ENCODE measurements around the gene POLR2I.
"Not testable (repeated sequence)": the region's sequence is repeated elsewhere in the genome, so short reads cannot be mapped to it uniquely, and the experiment has no call there.

Gene POLR2I

DNA sequence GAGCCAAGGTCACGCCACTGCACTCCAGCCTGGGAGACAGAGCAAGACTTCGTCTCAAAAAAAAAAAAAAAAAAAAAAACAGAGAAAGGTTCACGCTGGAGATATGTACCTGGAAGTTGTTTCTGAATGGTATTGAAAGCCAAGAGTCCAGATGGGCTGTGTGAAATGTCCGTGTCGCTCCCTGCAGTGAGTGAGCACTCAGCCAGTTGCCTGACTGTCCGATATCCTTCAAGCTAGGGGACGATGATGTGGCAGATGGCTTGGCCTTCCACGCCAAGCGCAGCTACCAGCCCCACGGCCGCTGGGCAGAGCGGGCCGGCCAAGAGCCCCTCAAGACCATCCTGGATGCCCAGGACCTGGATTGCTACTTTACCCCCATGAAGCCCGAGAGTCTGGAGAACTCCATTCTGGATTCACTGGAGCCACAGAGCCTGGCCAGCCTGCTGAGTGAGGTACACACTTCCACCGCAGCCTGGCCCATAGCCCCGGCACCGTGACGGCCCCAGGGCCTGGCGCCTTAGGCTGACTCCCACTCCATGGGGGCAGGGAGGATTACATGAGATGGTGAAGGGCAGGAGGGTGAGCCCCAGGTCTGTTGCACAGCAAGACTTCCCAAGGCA, 15.4 kb downstream of the POLR2I start:
- DNase-seq: no peak

DNA sequence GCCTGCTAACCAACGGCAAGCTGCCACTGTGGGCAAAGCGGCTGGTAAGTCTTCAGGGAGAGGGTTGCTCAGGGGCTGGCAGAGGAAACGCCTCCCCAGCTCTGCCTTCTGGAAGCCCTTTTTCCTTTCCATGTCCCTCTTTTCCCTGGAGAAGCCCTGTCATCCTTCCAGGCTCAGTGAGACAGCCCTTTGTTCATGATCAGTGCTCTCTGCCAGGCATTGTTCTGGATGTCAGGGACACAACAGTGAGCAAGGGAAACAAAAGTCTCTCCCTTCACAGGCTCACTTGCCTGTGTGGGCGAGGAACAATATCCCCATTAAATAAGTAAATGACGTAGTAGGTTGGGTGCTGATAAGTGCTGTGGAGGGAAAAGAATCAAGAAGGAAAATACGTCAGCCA, 17.6 kb downstream of the POLR2I start:
- DNase-seq: no peak

DNA sequence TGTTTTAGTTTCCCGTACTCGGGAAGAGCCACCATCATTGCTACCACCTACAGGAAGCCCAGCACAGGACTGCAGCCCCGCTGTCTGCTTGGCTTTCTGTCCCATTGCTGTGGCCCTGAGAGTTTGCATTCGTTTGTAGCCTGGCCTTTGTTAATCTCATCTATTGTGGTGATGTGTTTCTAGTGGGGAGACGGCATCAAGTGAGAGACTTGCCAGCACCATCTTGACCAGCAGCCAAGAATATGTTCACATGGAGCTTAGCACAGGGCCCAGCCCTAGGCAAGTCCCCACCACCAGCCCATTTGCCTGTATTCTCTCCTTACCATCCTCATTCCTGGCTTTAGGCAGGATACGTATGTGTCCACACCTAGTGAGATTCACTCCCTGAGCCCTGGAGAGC, 21.0 kb downstream of the POLR2I start:
- DNase-seq: no peak

DNA sequence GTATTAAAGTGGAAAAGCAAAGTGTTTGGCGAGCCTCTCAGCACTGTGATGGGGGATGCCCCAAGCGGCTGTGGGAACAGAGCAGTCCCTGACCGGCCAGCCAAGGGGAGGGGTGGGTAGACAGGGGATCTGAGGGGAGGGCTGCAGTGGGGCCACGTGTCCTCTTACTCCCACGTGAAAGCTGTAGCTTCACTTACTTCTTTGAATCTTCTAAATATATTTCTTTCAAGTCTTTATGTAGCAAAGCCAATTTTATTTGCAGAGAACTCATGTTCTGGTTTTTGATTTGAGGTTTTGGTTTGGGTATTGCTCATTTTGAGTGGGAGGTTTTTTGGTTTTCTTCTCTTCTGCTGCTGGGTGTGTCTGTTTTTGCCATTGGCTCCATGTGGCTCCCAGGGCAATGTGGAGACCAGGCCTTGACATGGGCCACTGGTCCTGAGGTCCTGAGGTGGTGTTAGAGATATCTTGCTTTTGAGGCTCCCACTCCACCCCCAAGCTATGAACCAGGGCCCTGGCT, 21.5 kb downstream of the POLR2I start:
- DNase-seq: no peak

DNA sequence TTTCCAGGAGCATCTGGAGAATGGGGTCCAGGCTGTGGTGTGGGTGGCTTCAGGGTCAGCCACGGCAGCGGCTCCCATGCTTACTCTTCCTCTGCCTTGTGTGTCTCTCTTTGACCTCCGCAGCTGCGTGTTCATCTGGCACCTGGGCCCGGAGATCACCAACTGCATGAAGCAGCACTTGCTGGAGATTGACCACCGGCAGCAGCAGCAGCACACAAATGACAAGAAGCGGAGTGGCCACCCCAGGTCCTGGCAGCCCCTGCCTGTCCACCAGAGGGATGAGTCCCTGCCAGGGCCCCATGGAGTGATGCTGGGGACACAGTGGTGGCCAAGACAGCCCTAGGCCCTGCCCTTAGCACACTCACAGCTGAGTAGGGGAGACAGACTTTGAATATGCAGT, 22.1 kb downstream of the POLR2I start:
- DNase-seq: no peak

DNA sequence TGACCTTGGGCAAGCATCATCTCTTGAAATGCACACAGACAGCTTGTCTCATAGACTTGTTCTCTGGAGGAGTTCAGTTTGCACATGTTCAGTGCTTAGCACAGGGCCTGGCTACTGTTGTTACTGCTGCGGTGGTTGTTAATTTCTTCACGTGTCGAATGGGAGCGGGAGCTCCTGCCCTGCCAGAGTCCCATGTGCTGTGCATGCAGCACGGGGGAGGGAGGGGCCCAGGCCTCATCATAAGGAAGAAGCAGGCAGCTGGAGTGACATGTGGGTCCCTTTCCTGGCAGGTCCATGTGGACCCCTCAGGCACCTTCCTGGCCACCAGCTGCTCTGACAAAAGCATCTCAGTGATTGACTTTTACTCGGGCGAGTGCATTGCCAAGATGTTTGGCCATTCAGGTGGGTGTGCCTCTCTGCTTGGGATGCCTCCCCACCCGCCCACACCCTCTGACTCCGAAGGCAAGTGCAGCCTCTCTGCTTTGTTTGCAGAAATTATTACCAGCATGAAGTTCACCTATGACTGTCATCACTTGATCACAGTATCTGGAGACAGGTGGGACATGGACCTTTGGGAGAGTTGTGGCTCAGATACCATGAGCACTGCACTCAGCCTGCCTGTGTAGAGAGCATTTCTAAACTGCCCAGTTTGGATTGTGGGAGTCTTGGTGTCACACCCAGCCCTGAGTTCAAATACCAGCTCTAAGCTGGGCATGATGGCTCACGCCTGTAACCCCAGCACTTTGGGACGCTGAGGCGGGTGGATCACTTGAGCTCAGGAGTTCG, 23.6 kb downstream of the POLR2I start:
- no peak for DNase-seq

DNA sequence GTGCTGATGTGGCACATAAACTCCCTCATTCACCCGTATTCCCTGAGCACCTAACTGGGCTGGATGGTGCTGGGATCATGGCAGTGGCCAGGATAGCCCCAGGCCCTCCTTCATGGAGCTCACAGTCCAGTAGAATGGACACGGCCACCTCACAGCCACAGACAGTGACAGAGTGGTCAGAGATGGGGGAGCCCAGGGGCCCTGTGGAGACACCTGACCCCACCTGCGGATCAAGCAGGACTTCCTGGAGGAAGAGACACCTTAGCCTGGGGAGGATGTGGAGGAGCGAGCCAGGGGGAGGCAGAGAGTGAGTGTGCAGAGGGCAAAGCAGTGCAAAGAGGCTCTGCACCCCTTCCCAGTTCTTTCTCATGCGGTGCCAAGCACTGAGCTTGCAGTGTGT, 24.8 kb downstream of the POLR2I start:
- DNase-seq: no peak

DNA sequence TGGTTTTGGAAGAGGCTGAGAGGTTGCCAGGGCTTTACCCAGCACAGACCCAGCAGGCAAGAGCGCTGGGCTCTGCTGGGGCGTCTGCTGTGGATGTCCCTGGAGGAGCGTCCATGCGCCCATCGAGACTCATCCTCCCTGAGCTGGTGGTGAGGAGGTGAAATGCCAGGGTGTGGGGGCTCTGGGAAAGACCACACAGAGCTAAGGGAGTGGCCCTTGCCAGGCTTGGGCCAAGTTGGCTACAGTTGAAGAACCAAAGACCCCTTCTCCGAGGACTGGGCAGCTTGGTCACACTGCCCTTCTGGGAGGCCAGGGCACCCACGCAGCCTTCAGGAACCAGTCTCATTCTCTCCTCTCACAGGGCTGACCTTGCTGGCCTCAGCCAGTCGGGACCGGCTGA, 28.3 kb downstream of the POLR2I start:
- no peak for DNase-seq

DNA sequence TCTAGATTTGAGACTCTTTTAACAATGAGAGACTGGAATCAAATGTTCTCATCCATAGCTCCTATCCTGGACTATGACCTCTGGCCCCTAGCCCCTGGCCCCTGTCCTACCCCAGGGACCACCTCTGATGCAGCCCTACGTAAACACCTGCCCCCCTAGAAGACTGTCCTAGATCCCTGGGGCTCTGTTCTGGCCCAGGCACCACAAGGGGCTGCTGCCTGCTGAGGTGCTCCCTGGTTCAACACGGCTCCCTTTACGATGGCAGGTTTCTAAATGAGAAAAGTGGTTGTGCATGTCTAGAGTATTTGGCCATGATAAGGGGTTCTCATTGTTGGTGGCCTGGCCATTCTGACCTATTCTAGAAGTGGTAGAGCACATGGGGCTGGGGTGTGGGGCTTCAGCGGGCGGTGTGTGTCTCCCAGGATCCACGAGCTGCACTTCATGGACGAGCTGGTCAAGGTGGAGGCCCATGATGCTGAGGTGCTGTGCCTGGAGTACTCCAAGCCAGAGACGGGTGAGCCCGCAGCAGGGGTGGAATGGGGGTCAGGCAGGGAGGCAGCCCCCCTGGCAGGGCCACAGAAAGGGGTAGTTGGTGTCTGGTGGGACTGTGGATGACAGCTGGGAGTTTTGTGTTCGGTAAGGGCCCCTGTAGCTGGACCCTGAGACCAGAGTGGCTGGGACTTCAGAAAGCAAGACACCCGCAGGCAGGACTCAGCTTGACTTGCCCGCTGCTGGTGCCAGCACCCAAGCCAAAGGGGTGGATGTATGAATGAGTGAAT, 30.3 kb downstream of the POLR2I start:
- no peak for DNase-seq

DNA sequence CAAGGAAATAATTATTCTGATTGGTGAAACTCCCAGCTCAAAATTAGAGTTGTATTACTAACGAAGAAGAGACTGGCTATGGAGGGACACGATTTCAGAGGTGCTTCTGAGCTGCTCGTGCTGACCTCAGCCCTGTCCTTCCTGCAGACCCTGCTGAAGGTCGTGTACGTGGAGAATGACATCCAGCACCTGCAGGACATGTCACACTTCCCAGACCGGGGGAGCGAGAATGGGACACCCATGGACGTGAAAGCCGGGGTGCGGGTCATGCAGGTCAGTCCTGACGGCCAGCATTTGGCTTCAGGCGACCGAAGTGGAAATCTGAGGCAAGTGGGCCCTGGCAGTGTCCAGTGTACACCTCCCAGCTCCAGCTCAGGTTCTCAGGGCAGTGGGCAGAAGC, 31.8 kb downstream of the POLR2I start:
- no peak for DNase-seq

DNA sequence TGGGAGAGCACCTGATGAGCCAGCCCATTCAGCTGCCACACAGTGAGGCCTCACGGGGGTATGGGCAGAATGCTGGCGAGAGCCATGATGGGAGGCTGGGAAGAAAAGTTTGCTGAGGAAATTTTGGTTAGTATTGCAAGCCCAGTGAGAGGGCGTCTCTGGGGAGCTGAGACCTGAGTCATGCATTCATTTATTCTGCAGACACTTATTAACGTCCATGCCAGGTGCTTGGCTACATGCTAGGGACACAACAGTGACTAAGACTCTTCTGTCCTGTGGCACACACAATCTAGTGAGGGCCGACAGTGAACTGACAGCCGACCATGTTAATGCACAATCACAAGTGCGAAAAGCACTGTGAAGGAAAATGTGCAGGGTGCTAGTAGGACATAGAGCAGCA, 32.8 kb downstream of the POLR2I start:
- no peak for DNase-seq

DNA sequence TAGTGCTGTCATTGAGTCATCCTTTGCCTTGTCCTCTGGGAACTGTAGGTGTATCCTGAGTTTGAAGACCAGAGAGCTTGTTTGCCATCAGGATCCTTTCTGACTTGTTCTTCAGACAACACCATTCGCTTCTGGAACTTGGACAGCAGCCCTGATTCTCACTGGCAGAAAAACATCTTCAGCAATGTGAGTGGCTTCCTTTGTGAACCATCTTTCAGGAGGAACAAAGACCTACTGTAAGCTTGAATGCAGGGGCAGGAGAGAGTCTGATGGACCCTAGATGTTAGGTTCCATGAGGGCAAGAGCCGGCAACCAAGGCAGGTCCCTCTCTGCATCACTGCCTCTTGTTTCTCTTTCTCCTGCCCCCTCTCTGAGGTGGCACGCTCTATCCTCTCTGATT, 33.3 kb downstream of the POLR2I start:
- no peak for DNase-seq

DNA sequence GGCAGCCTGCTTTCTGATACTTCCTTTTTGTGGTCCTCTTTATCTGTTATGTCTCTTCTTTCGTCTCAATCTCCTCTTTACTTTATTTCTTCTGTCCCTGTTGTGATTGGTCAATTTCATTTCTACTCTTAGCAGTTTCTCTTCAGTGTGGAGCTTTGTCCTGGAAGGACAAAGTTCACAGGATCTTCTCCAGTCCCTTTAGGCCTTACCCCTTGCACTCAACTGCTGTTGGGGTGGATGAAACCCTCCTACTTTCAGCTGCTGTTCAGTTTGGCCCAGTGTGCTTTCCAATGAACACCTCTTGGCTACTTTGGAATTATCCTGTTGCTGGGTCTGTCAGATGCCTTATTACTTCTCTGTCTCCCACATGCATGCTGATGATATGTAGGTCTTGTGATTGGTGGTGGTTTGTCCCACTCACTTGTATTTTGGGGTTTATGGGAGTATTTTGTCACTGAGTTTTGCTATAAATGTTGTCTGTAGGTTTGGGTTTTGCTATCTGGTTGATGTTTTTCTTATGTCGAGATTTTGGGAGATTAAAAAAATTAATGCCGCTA, 35.2 kb downstream of the POLR2I start:
- DNase-seq: peak; percentile 30

DNA sequence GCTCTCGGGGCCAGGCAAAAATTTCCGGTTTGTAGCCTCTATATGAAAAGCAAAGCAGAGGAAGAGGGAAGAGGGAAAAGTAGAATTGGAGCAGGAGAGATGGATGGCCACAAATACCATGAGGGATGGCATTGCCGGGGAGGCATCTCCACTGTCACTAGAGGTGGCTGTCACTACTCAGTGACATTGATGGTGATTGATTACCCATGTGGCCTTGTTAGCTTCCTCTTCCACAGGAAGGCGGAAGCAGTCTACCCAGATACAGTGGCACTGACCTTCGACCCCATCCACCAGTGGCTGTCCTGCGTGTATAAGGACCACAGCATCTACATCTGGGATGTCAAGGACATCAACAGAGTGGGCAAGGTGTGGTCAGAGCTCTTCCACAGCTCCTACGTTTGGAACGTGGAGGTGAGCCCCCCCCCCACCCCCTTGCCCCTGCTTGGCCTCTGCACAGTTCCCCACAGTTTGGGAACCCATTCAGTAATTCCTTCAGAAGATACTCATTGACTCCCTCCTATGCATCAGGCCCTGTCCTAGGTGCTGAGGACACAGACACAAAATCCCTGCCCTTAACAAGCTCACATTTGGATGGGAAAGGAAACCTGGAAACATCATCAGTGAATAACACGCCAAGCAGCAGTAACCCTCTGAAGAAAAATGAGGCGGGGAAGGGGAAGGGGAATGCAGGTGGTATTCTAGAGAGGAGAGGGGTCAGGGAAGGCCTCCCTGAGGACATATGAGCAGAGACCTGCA, 41.4 kb downstream of the POLR2I start:
- no peak for DNase-seq

DNA sequence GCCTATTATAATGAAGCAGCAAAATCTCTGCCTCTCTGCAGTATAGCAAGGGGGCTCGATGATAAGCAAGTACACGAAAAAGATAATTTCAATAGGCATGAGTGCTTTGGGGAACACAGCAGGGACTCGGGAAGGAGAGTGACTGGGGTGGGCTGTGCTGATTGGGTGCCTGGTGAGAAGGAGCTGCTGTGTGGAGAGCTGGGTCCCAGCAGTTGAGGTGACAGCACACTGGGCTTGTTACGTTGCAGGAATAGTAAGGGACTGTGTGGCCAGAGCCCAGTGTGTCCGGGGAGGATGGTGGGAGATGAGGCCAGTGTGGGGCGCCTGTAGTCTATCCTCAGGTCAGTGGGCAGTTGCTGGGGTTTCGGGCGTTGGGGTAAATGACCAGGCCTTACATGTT, 42.6 kb downstream of the POLR2I start:
- no peak for DNase-seq

DNA sequence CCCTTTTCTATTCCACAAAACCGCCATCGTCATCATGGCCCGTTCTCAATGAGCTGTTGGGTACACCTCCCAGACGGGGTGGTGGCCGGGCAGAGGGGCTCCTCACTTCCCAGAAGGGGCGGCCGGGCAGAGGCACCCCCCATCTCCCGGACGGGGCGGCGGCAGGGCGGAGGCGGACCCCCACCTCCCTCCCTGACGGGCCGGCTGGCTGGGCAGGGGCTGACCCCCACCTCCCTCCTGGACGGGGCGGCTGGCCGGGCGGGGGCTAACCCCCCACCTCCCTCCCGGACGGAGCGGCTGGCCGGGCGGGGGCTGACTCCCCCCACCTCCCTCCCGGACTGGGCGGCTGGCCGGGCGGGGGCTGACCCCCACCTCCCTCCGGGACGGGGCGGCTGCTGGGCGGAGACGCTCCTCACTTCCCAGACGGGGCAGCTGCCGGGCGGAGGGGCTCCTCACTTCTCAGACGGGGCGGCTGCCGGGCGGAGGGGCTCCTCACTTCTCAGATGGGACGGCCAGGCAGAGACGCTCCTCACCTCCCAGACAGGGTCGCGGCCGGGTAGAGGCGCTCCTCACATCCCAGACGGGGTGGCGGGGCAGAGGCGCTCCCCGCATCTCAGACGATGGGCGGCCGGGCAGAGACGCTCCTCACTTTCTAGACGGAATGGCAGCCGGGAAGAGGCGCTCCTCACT, 45.7 kb downstream of the POLR2I start:
- not testable (repeated sequence) for DNase-seq

DNA sequence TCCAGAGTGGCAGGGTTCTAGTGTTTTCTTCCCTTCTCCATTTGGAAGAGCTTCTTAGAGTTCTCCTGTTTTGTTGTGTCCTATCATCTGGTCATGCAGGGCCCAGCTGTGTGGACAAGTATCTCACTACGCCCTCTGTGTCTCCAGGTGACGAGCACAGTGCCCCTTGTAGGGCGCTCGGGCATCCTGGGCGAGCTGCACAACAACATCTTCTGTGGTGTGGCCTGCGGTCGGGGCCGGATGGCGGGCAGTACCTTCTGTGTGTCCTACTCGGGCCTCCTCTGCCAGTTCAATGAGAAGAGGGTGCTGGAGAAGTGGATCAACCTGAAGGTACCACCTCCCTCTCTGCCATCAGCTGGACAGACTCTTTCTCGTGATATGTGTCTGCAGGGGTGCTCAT, 47.0 kb downstream of the POLR2I start:
- DNase-seq: no peak

DNA sequence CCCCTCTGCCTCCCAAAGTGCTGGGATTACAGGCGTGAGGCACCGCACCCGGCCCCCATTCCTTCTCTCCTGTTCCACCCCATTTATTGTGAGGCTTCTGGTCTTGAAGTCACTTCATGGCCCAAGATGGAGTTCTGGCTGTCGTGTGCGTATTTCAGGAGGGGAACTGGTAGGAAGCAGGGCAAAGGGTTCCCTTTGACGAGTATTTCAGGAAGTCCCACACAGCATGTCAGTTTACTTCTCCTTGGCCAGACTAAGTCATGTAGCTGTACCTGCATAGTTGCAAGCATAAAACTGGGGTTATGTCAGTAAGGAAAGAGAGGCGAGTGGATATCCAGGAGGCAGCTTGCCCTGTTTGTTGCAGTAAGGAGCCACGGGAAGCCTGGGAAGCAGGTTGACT, 49.8 kb downstream of the POLR2I start:
- DNase-seq: no peak

Measured in OCI-M1 (cell line).